Muscle of arm (tissue), 12 donors: ENCODE data around the gene IL1R1. TPM values are rescaled to one million over a fixed set of nuclear protein-coding genes. Genes with fewer than 3 reads are reported as not detected.

Experiments used
- DNase-seq: peaks from one replicate; pipeline ENCODE4 v3.0.0-alpha.2; 2013
- polyA plus RNA-seq, 12 donors: library from polyadenylated mRNA; unstranded; fragments of 120-200 nt; gene quantifications; one replicate each; pipeline ENCODE4 v1.2.1, GENCODE V29; 2013; ENCODE audit not compliant: insufficient read length in 12 of 12

IL1R1 gene
- polyA plus RNA-seq, 12 donors: 9.1 to 28.1 (median 11.7) TPM; not detected in 1

DNA sequence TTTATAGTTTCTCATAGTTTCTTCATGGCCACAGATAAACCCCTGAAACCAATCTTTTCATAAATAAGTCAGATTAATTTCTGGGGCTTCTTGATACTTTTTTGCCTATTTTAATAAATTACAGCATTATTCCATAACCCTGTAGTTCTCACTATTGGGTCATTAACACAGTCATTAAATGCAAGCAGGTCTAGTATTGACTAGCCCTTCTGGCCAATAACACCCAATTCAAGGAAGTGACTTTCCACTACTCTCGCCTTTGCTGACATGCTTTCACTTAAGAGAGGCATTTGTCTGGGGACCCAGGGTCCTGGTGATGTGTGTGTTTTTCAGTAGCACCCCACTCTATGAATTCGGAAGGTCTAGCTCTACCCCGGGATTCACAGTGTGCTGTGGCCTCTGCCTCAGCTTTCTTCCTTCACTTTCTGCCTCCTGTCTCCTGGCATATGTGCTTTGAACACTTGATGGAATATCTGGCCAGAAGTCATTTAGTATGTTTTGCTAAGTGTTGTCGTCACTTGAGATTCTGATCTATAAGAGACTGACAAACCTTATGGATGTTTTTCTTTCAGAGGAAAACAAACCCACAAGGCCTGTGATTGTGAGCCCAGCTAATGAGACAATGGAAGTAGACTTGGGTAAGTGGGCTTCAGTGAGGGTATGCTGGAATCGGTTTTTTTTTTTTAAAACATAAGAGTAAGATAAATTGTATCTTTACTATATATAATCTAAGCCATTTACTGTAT lies 25.7 kb downstream of the IL1R1 start:
- DNase-seq: no peak

DNA sequence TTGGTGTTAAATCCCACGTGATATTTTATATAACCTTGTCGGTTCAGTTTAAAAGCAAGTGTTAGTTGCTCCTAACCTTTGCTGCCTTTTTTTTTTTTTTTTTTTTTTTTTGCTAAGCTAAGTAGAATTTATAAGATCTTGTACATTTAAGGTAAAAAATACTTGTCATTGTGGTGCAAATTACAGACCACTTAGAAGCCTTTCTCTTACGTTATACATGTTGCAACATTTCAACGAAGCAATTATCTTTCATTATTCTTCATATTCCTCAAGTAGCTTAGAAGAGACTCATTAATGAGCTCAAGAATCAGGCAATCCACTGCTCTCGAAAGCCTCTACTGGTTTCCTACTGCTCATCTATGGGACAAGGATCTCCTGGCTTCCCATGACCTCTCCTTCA lies 29.4 kb downstream of the IL1R1 start:
- no peak for DNase-seq

GRCh38 chr2:102172745-102173144 lies 30.2 kb downstream of the IL1R1 start:
- DNase-seq: no peak

DNA sequence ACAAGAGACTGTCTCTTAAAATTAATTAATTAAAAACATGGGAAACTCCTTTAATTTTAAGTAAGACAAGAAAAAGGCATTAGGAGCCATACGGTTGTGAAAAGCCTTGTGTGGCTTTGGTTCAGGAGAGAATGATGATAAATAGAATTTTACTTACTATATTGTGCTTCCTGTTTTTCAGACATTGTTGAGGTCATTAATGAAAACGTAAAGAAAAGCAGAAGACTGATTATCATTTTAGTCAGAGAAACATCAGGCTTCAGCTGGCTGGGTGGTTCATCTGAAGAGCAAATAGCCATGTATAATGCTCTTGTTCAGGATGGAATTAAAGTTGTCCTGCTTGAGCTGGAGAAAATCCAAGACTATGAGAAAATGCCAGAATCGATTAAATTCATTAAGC lies 33.6 kb downstream of the IL1R1 start:
- no peak for DNase-seq

DNA sequence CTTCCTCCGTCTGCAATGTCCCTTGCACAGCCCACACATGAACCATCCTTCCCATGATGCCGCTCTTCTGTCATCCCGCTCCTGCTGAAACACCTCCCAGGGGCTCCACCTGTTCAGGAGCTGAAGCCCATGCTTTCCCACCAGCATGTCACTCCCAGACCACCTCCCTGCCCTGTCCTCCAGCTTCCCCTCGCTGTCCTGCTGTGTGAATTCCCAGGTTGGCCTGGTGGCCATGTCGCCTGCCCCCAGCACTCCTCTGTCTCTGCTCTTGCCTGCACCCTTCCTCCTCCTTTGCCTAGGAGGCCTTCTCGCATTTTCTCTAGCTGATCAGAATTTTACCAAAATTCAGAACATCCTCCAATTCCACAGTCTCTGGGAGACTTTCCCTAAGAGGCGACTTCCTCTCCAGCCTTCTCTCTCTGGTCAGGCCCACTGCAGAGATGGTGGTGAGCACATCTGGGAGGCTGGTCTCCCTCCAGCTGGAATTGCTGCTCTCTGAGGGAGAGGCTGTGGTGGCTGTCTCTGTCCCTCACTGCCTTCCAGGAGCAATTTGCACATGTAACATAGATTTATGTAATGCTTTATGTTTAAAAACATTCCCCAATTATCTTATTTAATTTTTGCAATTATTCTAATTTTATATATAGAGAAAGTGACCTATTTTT lies 35.4 kb downstream of the IL1R1 start:
- DNase-seq: no peak

DNA sequence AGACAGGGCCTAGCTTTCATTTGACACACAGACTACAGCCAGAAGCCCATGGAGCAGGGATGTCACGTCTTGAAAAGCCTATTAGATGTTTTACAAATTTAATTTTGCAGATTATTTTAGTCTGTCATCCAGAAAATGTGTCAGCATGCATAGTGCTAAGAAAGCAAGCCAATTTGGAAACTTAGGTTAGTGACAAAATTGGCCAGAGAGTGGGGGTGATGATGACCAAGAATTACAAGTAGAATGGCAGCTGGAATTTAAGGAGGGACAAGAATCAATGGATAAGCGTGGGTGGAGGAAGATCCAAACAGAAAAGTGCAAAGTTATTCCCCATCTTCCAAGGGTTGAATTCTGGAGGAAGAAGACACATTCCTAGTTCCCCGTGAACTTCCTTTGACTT lies 36.5 kb downstream of the IL1R1 start:
- DNase-seq: no peak

DNA sequence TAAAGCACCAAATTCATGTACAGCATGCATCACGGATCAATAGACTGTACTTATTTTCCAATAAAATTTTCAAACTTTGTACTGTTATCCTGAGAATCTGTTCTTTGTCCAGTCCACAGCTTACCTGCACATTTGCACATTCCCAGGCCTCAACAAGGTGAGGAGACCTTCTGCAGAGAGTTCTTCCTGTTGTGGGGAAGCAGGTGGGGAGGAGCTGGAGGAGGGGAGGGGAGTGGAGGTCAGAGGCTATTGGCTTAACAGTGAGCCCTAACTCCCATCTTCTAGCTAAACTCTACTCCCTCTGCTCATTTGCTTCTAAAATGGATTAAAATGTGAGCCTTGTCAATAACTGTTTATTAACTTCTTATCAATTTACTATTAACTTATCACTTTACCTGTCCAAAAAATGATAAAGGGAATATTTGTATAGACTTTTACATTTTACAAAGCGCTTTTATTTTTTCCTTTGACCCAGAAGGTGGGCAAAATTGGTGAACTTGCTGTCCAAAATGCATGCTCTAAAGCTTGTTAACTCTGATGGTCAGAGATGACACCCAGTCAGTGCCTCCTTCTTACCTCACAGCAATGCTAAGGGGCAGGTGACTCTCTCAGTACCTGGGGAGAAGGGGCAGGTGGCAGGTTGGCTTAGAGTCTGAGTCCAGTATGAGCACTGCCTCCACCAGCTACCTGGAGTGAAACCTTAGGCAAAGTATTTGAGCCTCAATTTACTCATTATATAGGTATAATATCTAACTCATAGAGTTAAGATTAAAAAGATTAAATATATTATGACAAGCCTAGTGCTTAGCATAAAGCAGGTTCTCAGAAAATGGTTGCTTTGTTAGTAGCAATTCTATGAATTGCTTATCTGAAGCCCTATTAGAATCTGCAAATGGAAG lies 37.5 kb downstream of the IL1R1 start:
- DNase-seq: no peak

- DNase-seq: no peak
These were observed 38.1 kb downstream of the IL1R1 start for GRCh38 chr2:102180687-102180999.

- no peak for DNase-seq
These were observed 38.8 kb downstream of the IL1R1 start for GRCh38 chr2:102181376-102181775.

DNA sequence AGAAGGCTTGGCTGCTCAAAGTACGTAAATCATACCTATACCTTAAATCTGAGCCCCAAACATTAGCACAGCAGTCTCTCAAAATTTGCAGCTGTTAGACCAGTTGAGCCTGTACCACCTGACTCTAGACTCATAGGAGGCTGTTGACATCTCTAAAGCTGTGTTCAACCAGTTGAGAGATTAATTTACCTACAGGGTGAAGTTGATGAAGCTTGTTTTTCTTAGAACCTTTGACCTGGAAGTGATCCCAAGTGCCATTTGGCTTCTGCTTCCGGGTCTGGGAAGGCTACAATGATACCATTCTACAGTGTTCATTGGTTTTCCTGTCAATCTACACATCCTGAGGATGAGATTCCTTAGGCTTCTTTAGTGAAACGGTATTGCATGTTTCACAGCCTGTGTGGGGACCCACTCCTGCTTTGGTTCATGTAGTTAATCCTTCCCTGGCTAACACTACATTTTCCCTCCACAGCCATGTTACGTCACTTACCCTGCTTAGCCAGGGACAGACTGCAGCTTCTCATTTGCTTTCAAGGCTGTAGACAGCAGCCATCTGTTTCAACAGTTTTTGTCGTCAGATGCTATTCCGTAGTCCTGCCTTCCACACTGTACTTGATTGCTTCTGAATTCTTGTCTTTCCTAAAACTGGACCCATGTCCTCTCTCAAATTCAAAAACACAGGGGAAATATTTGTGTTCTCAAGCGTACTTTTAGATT lies 39.5 kb downstream of the IL1R1 start:
- DNase-seq: no peak

- DNase-seq: no peak
These were observed 41.5 kb downstream of the IL1R1 start for GRCh38 chr2:102184018-102184417.

- no peak for DNase-seq
These were observed 42.0 kb downstream of the IL1R1 start for GRCh38 chr2:102184568-102184967.

GRCh38 chr2:102185347-102185746 lies 42.8 kb downstream of the IL1R1 start:
- DNase-seq: no peak

DNA sequence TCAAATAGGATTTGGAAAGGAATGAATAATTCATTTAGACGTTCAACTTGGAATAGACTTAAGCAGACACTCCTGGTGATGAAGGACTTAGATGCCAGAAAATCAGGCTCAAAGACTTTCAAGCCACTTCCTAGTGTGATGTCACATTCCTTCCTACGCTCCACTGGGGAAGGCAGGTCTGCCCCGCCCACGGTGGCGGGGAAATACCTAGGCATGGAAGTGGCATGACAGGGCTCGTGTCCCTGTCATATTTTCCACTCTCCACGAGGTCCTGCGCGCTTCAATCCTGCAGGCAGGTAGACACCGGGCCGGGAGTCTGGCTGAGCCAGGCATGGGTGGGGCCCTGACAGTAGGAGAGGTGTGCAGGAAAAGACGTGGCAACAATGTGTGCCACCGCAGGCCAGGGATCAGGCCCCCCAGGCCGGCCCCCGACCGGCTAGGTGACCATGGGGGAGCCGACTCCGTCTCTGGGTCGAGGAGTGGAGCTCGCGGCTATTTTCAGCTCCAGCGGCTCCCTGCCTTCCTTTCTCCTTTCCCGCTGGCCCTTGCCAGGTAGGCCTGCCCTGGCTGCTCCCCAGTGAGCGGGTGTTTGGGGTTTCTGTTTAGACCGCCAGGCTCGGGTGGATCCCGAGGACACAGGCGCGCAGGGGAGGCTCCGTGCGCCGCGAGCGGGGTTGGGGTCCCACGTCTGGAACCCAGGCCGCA lies 44.4 kb downstream of the IL1R1 start, which contains the start of gene IL1RL2:
Gene IL1RL2, plus strand, starts transcription at position 233 of the 705 bp plus-strand sequence. CDS start 845 bp downstream, outside the sequence.
- DNase-seq: no peak

GRCh38 chr2:102187496-102188150 lies 45.1 kb downstream of the IL1R1 start:
- DNase-seq: peak; percentile 41

DNA sequence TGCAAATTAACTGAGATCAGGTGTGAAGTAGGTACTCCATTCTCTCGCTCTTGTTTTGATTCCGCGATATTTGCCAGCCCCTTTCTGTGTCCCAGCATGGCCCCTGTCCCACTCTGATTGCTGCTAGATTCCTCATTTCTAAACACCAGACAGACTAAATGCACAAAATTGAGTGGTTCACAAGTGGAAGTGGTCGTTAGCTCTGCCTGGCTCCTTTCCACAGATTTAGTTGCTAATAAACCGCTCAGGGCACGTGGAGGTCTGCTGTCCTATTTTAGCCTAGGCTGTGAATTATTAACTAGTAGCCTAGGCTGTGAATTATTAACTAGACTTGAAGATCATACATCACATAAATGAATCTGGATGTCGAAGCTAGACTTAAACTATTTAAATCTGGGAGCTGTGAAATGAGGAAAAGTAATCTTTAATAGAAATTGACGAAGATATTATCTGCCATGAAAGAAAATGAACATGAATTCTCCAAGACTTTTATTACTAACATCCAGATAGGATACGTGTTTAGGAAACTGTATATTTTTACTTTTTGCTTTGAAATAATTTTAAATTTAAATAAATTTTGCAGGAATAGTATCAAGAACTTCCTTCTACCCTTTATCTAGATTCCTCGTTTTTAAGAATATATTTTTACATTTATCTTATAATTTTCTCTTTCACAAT lies 48.0 kb downstream of the IL1R1 start:
- no peak for DNase-seq

GRCh38 chr2:102191501-102191900 lies 49.0 kb downstream of the IL1R1 start:
- no peak for DNase-seq

DNA sequence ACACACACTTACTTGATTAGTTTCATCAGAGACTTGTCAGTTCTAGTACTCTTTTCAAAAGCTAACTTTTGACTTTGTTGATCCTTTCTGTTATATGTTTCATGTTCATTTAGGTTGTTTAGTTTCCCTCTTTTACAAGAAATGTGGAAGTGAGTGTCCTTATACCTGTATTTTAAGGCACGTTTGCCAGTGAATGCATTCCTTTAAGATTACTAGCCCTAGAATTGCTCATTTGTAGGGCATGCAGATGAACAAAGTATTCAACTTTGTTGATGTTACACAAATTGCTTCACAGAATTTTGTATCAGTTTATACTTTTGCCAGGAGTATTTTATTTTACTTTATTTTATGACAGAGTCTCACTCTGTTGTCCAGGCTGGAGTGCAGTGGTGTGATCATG lies 50.5 kb downstream of the IL1R1 start:
- no peak for DNase-seq

- no peak for DNase-seq
These were observed 52.2 kb downstream of the IL1R1 start for GRCh38 chr2:102194609-102195268.
